HCT116 (cell line): ENCODE data around the gene C1orf159. TPM values are rescaled to one million over a fixed set of nuclear protein-coding genes. Genes with fewer than 3 reads are reported as not detected.

Source experiments
- ATAC-seq: fragments of 200-7000 bp; cut with Tn5 transposase; 2 replicates; pipeline ENCODE4 v1.9.1; 2020; ENCODE audit warnings: mild to moderate bottlenecking, moderate library complexity
- BruUV-seq: library from RNA; stranded (reverse); fragments of 400-500 nt; replicated peaks from 2 replicates; lab custom pipeline; 2021; lab: Mats Ljungman, UMichigan
- CTCF ChIA-PET: fragments of 300-600 bp; sonication (Branson Sonifier 250); formaldehyde crosslinking; loops from one replicate; lab custom pipeline; 2021; ENCODE audit warnings: antibody characterized with exemption; lab: Charles Lee
- POLR2A ChIA-PET: fragments of 300-600, 350-600 bp; sonication (Branson Sonifier 250); formaldehyde crosslinking; loops from one replicate; lab custom pipeline; 2021; ENCODE audit warnings: antibody characterized with exemption; lab: Charles Lee
- RAD21 ChIA-PET, 2 experiments: fragments of 300-600 bp; sonication (Branson Sonifier 250); formaldehyde crosslinking; loops; one replicate each; lab custom pipeline; 2023; ENCODE audit warnings: low total read pairs in 2 of 2; ENCODE audit not compliant: uncharacterized antibody in 2 of 2, unreplicated experiment in 2 of 2, low non-redundant PET in 1 of 2; lab: Charles Lee
- DNase-seq: peaks from one replicate; pipeline ENCODE4 v3.0.0-alpha.2; 2010; ENCODE audit warnings: low read depth, low spot score
- H2AFZ ChIP-seq: fragments of 200-600 bp; shearing (Covaris generic), sonication (generic); 2 replicates; pipeline ENCODE4 v1.6.1; 2017; ENCODE audit warnings: low read depth, mixed run types, mixed read lengths, antibody characterized with exemption, low read length; ENCODE audit not compliant: poor library complexity, severe bottlenecking
- H3K27ac ChIP-seq: 2 replicates; pipeline ENCODE4 v1.5.1; 2012; ENCODE audit warnings: low read depth, low read length
- H3K27me3 ChIP-seq: fragments of 200-600 bp; sonication (generic); 2 replicates; pipeline ENCODE4 v1.6.1; 2016; ENCODE audit warnings: mixed run types, low read length, mixed read lengths; ENCODE audit not compliant: insufficient read depth
- H3K36me3 ChIP-seq, 2 experiments: fragments of 200-500 bp in 1 of 2; fragments of 200-600 bp in 1 of 2; sonication (Bioruptor generic) in 1 of 2; sonication (generic) in 1 of 2; 2 replicates each; pipeline versions ENCODE4 v1.5.1 to v1.6.1; 2014 to 2016; ENCODE audit warnings: low read length in 2 of 2, inconsistent platforms in 1 of 2, mixed read lengths in 1 of 2, mixed run types in 1 of 2; ENCODE audit not compliant: insufficient read depth in 2 of 2, control insufficient read depth in 1 of 2
- H3K4me1 ChIP-seq, 2 experiments: fragments of 200-600 bp in 1 of 2; sonication (generic) in 1 of 2; 2 replicates each; pipeline versions ENCODE4 v1.5.1 to v1.6.1; 2012 to 2017; ENCODE audit warnings: low read length in 2 of 2, inconsistent platforms in 1 of 2, mild to moderate bottlenecking in 1 of 2, mixed read lengths in 1 of 2, mixed run types in 1 of 2, moderate library complexity in 1 of 2; ENCODE audit not compliant: insufficient read depth in 2 of 2, control insufficient read depth in 1 of 2
- H3K4me2 ChIP-seq: fragments of 200-600 bp; sonication (generic); 2 replicates; pipeline ENCODE4 v1.6.1; 2017; ENCODE audit warnings: mixed run types, low read length, mixed read lengths
- H3K4me3 ChIP-seq, 2 experiments: fragments of 200-600 bp in 1 of 2; sonication (generic) in 1 of 2; replicated peaks in 1 of 2; 2 replicates each; pipeline ENCODE4 v1.5.1; 2011 to 2016; ENCODE audit warnings: low read length in 2 of 2, control low read depth in 1 of 2, low read depth in 1 of 2, mild to moderate bottlenecking in 1 of 2, mixed read lengths in 1 of 2, mixed run types in 1 of 2
- H3K79me2 ChIP-seq: fragments of 200-600 bp; sonication (generic); 2 replicates; pipeline ENCODE4 v1.6.1; 2017; ENCODE audit warnings: mild to moderate bottlenecking, mixed run types, low read length, moderate library complexity, mixed read lengths; ENCODE audit not compliant: insufficient read depth
- H3K9ac ChIP-seq: fragments of 200-600 bp; sonication (generic); 2 replicates; pipeline ENCODE4 v1.6.1; 2016; ENCODE audit warnings: low read length, mixed read lengths
- H3K9me2 ChIP-seq: fragments of 200-600 bp; sonication (generic), shearing (Covaris generic); 2 replicates; pipeline ENCODE4 v1.6.1; 2017; ENCODE audit warnings: mixed run types, mild to moderate bottlenecking, moderate library complexity; ENCODE audit not compliant: insufficient read depth
- H3K9me3 ChIP-seq, 2 experiments: fragments of 200-500 bp in 1 of 2; fragments of 200-600 bp in 1 of 2; sonication (Bioruptor generic) in 1 of 2; sonication (generic) in 1 of 2; 2 replicates each; pipeline ENCODE4 v1.6.1; 2014 to 2017; ENCODE audit warnings: low read length in 2 of 2, mixed read lengths in 2 of 2, inconsistent platforms in 1 of 2, low read depth in 1 of 2, mild to moderate bottlenecking in 1 of 2, mixed run types in 1 of 2, moderate library complexity in 1 of 2; ENCODE audit not compliant: control insufficient read depth in 1 of 2, insufficient read depth in 1 of 2
- H4K20me1 ChIP-seq: fragments of 200-600 bp; sonication (generic), shearing (Covaris generic); 2 replicates; pipeline ENCODE4 v1.6.1; 2017; ENCODE audit warnings: mixed run types, mild to moderate bottlenecking, moderate library complexity; ENCODE audit not compliant: insufficient read depth
- ATF3 ChIP-seq: IDR thresholded peaks from 2 replicates; pipeline ENCODE4 v1.6.1; 2012
- EGR1 ChIP-seq: IDR thresholded peaks from 2 replicates; pipeline ENCODE4 v1.6.1; 2012; ENCODE audit warnings: low read depth
- ELF1 ChIP-seq: IDR thresholded peaks from 2 replicates; pipeline ENCODE4 v1.6.1; 2012; ENCODE audit warnings: low read depth, borderline replicate concordance
- EZH2 ChIP-seq: fragments of 200-600 bp; sonication (generic); IDR thresholded peaks from 2 replicates; pipeline ENCODE4 v1.6.1; 2017; ENCODE audit warnings: antibody characterized with exemption, mixed run types
- EZH2phosphoT487 ChIP-seq: fragments of 200-600 bp; IDR thresholded peaks from 2 replicates; pipeline ENCODE4 v1.6.1; 2018; ENCODE audit warnings: antibody characterized with exemption, borderline replicate concordance
- FOSL1 ChIP-seq: IDR thresholded peaks from 2 replicates; pipeline ENCODE4 v1.6.1; 2012; ENCODE audit warnings: low read depth
- RAD21 ChIP-seq: IDR thresholded peaks from 2 replicates; pipeline ENCODE4 v1.6.1; 2012; ENCODE audit warnings: low read depth, mild to moderate bottlenecking
- SP1 ChIP-seq: IDR thresholded peaks from 2 replicates; pipeline ENCODE4 v1.6.1; 2012; ENCODE audit warnings: low read depth
- YY1 ChIP-seq: IDR thresholded peaks from 2 replicates; pipeline ENCODE4 v1.6.1; 2011; ENCODE audit warnings: low read length, low read depth, moderate library complexity, mild to moderate bottlenecking; ENCODE audit not compliant: insufficient replicate concordance; ENCODE audit errors: extremely low read depth
- intact Hi-C: fragments of 100-400 bp; cut with micrococcal nuclease; formaldehyde crosslinking; loops from 2 replicates; pipeline ENCODE4 v1.10.0; 2022
- total RNA-seq: library from RNA; stranded (reverse); gene quantifications from one replicate; pipeline ENCODE4 v1.2.1, GENCODE V29; 2021; ENCODE audit not compliant: unreplicated experiment

Gene C1orf159
- total RNA-seq, 1 experiment from 2014 or later, result 22.7 TPM

DNA sequence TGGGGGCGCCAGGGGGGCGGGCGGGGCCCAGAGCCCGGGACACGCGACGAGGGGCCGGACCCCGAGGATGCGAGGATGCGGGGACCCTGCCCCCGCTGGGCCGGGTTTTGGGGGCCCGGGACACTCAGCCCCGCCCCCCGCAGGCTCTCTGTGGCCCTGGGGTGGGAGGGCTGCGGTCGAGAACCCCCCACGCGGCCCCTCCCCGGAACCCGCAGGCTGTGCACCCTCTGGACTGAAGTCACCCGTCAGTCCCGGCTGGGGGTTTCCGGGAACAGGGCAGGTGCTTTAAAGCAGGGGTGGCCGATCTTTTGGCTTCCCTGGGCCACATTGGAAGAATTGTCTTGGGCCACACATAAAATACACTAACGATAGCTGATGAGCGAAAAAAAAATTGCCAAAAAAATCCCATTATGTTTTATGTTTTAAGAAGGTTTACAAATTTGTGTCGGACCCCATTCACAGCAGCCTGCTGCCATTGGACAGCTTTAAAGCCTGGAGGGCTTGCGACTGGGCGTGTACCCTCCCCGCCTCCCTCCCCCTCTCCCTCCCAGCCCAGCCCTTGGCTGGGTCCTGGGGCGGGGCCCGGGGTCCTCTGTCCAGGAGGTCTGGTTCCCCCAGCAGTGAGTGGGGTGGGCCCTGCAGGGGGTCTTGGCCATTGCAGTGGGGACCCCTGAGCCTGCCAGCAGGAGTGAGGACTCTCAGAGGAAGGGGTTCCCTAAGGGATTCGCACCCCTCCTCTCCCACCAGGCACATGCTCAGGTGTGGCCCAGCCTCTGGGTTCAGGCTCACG lies 21.6 kb upstream of the C1orf159 start:
- Histone ChIP-seq H2AFZ (no peak overlapping the region), H3K4me1 (peaks cover 5 to 21% of the 10 kb centered on the region in 2 experiments; a peak in 3 of 4 replicates), H3K9ac (no peak overlapping the region), H3K4me2 (peak overlapping the region; percentile 55), H3K27ac (no peak overlapping the region), H4K20me1 (no peaks in the 10 kb centered on the region), H3K27me3 (no peaks in the 10 kb centered on the region), H3K9me2 (no peaks in the 10 kb centered on the region), H3K36me3 (no peaks in the 10 kb centered on the region), H3K4me3 (peak overlapping the region in 1 of 2 experiments; percentile 7; a peak in 2 of 4 replicates), H3K79me2 (no peaks in the 10 kb centered on the region), H3K9me3 (no peaks in the 10 kb centered on the region)
- ChIA-PET CTCF (no interaction called here), RAD21 (no interaction called here), POLR2A (no interaction called here)
- DNase-seq (no peak), ATAC-seq (peak; percentile 37)
- TF ChIP-seq ATF3 (no peak), YY1 (no peak), EZH2 (no peak), SP1 (no peak), RAD21 (no peak), FOSL1 (no peak), ELF1 (no peak), EGR1 (no peak), EZH2phosphoT487 (no peak)
- BruUV-seq, result no TSS peak
- intact Hi-C loops, result no loop called here
